22Rv1 (cell line): ENCODE measurements around the gene ERC1.

Experiments used
- CTCF ChIP-seq: fragments of 450-650 bp; IDR thresholded peaks from 2 replicates; pipeline ENCODE4 v1.5.1; 2017; ENCODE audit warnings: mild to moderate bottlenecking
- ZFX ChIP-seq: fragments of 450-650 bp; IDR thresholded peaks from 2 replicates; pipeline ENCODE4 v1.6.1; 2017; ENCODE audit warnings: antibody characterized with exemption, borderline replicate concordance

- TF ChIP-seq CTCF = no peak
- no peak for TF ChIP-seq ZFX
These were observed 289.0 kb downstream of the ERC1 start for GRCh38 chr12:1280059-1280458.
